Skeletal muscle satellite cell (primary cell): Measurements from ENCODE around the gene ANXA2.
A peak's percentile ranks its signal among the peaks of the same experiment; 100 is the strongest.

ENCODE experiments used
- H3K27me3 ChIP-seq: 2 replicates; pipeline ENCODE4 v1.7.0; 2013; ENCODE audit warnings: low read length; ENCODE audit not compliant: control insufficient read depth, insufficient read depth
- H3K36me3 ChIP-seq: 2 replicates; pipeline ENCODE4 v1.7.0; 2013; ENCODE audit warnings: mild to moderate bottlenecking, control low read depth, low read length; ENCODE audit not compliant: insufficient read depth
- H3K4me1 ChIP-seq: 2 replicates; pipeline ENCODE4 v1.7.0; 2013; ENCODE audit warnings: low read length; ENCODE audit not compliant: control insufficient read depth, insufficient read depth
- H3K4me2 ChIP-seq: 2 replicates; pipeline ENCODE4 v1.7.0; 2013; ENCODE audit warnings: mild to moderate bottlenecking, low read length
- H3K4me3 ChIP-seq: 2 replicates; pipeline ENCODE4 v1.7.0; 2013; ENCODE audit warnings: low read length
- H3K9ac ChIP-seq: 2 replicates; pipeline ENCODE4 v1.7.0; 2013; ENCODE audit warnings: mild to moderate bottlenecking, low read depth, low read length, moderate library complexity
- H3K9me3 ChIP-seq: replicated peaks from 2 replicates; pipeline ENCODE4 v1.7.0; 2013; ENCODE audit warnings: mild to moderate bottlenecking, control low read depth, low read length

ANXA2 gene

DNA sequence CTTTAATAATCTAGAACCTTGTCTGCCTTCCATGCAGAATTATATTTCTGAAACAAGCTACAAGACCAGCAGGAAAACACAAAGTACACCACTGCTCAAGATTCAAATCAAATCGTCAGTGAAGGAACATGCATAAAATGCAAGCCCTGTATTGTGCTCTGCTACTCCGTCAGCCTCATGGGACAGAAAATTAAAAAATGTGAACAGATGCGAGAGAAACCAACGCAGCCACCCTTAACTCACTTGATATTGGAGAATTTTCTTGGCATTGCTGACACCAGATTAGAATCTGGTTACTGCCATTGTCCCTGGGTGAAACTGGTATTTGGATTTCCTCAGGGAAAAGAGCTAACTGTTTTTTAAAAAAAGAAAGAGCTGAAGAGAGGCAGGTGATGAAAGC is 23.6 kb downstream of the ANXA2 start:
- Histone ChIP-seq H3K9ac (peak overlapping the region; percentile 77), H3K4me2 (peak overlapping the region; percentile 59), H3K4me3 (peak overlapping the region; percentile 23), H3K27me3 (no peaks in the 10 kb centered on the region), H3K36me3 (peaks cover 83% of the 10 kb centered on the region), H3K9me3 (no peaks in the 10 kb centered on the region), H3K4me1 (peaks cover 94% of the 10 kb centered on the region)

DNA sequence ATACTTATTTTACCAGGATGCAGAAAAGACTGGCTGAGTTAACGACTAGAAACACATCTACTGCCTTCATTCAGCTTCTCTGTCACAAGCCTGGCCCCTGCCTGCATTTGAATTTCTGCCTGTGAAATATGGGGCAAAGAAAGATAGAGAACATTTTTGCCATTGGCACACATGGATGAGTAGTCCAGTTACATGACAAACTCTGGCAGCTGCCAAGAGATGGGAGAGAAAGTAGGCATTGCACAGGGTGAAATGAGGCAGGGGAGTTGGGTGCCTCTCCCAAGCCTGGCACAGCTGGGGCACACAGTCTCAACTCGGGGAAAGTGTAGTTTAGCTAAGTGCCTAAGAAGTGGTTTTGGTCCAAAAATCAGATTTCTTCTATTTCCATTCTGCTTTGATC is 24.0 kb downstream of the ANXA2 start:
- H3K4me3 ChIP-seq = peak overlapping the region; percentile 23
- H3K4me1 ChIP-seq = peaks cover 97% of the 10 kb centered on the region
- H3K9me3 ChIP-seq = no peaks in the 10 kb centered on the region
- peaks cover 86% of the 10 kb centered on the region for H3K36me3 ChIP-seq
- no peaks in the 10 kb centered on the region for H3K27me3 ChIP-seq
- peak overlapping the region; percentile 59 for H3K4me2 ChIP-seq
- peak overlapping the region; percentile 77 for H3K9ac ChIP-seq

DNA sequence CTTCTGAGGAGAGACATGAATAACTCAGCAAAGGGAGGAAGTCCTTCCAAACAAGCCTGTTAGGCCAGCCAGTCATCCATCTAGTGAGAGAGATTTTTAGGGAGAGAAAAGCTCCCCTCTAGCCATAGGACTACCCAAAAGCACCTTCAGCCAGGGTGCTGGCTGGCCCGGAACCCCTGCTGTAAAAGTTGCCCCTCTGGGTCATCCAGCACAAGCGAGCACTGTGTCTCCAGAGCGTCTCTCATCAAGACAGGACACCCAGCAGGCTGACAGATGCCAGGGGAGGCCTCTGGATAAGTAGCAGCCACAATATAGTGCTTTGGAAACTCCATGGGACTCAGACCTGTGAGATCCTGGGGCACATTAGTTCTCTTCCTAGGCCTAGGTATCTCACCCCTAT is 24.5 kb downstream of the ANXA2 start:
- peaks cover 87% of the 10 kb centered on the region for H3K36me3 ChIP-seq

DNA sequence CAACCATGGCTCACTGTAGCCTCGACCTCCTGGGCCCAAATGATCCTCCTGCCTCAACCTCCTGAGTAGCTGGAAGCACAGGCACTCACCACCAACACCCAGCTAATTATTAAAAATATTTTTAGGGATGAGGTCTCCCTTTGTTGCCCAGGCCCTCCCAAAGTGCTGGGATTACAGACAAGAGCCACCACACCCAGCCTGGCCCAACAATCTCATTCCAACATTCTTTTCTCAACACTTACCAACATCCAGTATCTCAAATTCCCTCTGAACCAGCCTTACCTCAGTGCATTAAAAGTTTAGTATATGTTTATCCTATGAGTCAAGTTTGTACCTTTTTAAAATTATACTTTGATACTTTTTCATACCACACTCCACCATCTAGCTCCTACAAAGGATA is 25.0 kb downstream of the ANXA2 start:
- Histone ChIP-seq H3K9ac (peak overlapping the region; percentile 77), H3K27me3 (no peaks in the 10 kb centered on the region), H3K4me3 (no peak overlapping the region), H3K4me2 (peak overlapping the region; percentile 59), H3K36me3 (peaks cover 84% of the 10 kb centered on the region), H3K9me3 (no peaks in the 10 kb centered on the region), H3K4me1 (peaks cover 89% of the 10 kb centered on the region)

More for the DNA sequence above, 24.5 kb downstream of the ANXA2 start:
- Histone ChIP-seq H3K4me3 (peak overlapping the region; percentile 14), H3K4me1 (peaks cover 95% of the 10 kb centered on the region), H3K9me3 (no peaks in the 10 kb centered on the region), H3K4me2 (peak overlapping the region; percentile 59), H3K27me3 (no peaks in the 10 kb centered on the region), H3K9ac (peak overlapping the region; percentile 77)

DNA sequence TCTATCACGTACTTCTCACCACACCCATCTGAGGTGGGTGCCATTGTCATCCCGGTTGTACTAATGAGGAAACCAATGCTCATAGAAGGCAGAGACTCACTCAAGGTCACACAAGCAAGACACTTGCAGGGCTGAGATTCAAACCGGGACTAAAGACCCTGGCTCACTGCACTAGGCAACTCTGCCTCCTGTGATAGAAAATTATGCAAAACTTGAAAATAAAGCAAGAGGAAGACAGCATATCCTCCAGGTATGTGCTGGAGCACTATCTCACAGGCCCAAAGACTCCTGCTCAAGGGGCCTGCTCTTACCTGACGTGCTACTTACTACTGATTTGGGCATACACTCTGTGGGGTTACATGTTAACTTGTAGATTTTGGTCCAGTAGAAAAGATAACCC is 25.6 kb downstream of the ANXA2 start:
- H3K9ac ChIP-seq = peak overlapping the region; percentile 77
- no peaks in the 10 kb centered on the region for H3K9me3 ChIP-seq
- peaks cover 84% of the 10 kb centered on the region for H3K4me1 ChIP-seq
- H3K36me3 ChIP-seq = peaks cover 79% of the 10 kb centered on the region
- H3K4me2 ChIP-seq = peak overlapping the region; percentile 50
- peak overlapping the region; percentile 23 for H3K4me3 ChIP-seq
- no peaks in the 10 kb centered on the region for H3K27me3 ChIP-seq

DNA sequence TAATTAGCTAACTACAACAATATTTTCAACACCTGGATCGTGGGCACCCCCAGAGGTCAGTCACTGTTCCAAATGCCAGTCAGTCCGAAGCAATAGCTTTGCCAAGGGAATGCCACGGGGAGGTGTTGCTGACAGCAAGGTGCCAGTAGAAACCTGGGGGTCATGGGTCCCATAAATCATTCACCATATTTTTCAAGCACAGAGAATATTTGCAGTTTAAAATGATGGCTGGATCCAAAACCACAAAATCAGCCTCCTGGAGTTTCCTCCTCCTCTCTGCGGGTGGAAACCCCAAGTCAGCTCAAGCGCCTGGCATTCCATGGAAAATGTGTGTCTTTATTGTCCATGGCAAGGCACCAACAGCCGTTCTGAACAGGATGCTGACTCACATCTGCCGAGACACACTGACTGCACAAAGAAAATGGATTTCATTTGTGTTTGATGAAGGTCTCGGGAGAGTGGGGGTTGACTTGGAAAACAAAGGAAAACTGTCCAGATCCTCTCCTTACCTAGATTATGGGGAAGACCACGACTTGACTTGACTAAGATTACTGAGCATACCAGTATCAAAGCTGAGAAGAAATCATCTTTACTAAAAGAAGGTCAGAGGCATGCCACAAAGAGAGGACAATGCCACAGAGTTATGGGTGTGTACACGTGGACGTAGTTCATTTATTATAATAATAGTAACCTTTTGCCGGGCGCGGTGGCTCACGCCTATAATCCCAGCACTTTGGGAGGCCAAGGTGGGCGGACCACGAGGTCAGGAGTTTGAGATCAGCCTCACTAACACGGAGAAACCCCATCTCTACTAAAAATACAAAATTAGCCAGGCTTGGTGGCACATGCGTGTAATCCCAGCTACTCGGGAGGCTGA is 26.4 kb downstream of the ANXA2 start:
- no peaks in the 10 kb centered on the region for H3K27me3 ChIP-seq
- H3K9ac ChIP-seq = peak overlapping the region; percentile 77
- H3K9me3 ChIP-seq = no peaks in the 10 kb centered on the region
- H3K4me3 ChIP-seq = peak overlapping the region; percentile 23
- peaks cover 70% of the 10 kb centered on the region for H3K36me3 ChIP-seq
- peak overlapping the region; percentile 50 for H3K4me2 ChIP-seq
- H3K4me1 ChIP-seq = peaks cover 76% of the 10 kb centered on the region

DNA sequence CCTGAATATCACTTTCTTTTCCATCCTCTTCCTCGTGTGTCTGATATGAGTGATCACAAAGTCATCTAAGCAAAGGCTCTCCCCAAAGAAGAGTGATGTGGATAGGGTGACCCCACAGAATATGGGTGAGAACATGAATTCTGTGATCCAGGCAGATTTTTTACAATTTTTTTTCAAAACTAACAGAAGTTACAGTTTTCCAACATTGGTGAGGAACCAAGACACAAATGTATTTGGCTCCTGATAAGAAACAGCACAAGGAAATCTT is 27.0 kb downstream of the ANXA2 start:
- Histone ChIP-seq H3K9me3 (no peaks in the 10 kb centered on the region), H3K9ac (peak overlapping the region; percentile 75), H3K4me2 (peak overlapping the region; percentile 49), H3K36me3 (peaks cover 67% of the 10 kb centered on the region), H3K4me3 (peak overlapping the region; percentile 23), H3K27me3 (no peaks in the 10 kb centered on the region), H3K4me1 (peaks cover 70% of the 10 kb centered on the region)

DNA sequence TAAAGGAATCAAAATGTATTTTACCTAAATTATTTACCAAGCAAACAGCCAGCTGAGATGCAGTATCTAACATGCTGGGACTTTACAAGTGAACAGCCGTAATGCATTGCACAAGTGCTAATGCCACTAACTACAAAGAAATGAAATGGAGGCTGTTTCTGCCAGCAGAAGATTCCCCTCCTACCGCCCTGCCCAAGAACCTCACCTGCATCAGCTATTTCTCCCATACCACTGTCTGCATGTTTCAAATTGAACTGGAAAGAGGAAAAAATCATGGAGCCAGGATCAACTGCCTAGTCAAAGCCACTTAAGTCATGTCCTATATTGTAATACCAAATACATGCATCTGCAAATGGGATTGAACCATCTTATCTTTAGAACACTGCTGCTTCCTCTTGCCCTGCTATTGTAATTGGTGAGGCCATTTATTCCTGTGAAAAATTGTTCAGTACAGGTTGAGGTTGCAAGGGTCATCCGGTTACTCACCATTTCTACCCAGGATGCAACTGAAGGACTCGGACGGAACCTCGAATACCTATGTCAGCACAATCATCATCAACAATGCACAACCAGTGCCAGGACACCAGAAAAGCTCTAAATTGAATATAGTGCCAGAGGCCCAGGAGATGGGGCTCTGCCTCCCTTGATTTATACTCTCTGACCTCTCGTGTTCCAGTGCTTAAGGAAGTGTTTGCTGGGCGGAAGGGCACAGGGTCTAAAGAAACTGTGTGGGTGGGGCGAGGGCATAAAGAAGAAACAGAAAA is 27.5 kb downstream of the ANXA2 start:
- peaks cover 67% of the 10 kb centered on the region for H3K4me1 ChIP-seq

DNA sequence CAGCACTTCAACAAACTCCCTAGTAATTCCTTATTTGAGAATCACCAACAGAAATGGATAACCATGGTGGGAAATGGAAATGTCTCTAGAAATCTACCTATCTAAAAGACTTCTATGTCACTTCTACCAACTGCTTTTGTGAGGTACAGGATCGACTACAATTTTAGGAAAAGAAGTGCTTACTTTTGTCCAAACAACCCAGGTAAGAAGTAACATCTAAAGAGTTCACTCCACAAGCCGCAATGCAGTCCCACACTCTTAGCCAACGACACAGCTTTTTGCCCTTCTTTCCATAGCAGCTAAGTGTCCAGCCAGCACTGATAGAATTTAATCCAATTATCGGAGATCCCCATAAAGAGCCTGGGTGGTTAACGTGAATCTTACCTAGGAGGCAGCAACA is 28.1 kb downstream of the ANXA2 start:
- Histone ChIP-seq H3K4me1 (peaks cover 64% of the 10 kb centered on the region), H3K36me3 (peaks cover 65% of the 10 kb centered on the region)

More for the DNA sequence above, 27.5 kb downstream of the ANXA2 start:
- peak overlapping the region; percentile 23 for H3K4me3 ChIP-seq
- H3K9me3 ChIP-seq = no peaks in the 10 kb centered on the region
- H3K27me3 ChIP-seq = no peaks in the 10 kb centered on the region
- peak overlapping the region; percentile 49 for H3K4me2 ChIP-seq
- peaks cover 64% of the 10 kb centered on the region for H3K36me3 ChIP-seq
- peak overlapping the region; percentile 75 for H3K9ac ChIP-seq

DNA sequence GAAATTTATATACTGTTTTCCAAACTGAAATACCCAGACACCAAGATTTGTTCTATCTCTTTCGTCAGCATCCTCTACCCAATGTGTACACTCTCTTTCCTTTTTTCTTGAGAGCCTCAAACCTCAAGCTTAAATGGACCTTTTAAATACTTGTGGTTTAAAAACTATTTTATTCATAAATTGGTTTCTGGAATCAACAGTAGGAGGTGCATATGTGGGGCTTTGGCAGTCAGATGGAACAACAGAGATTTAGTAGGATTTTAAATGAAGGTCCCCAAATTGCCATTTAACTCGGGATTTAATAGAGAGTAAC is 33.2 kb downstream of the ANXA2 start:
- Histone ChIP-seq H3K4me3 (no peak overlapping the region), H3K4me1 (peaks cover 63% of the 10 kb centered on the region), H3K9me3 (no peaks in the 10 kb centered on the region), H3K27me3 (no peaks in the 10 kb centered on the region), H3K9ac (peak overlapping the region; percentile 18), H3K4me2 (no peak overlapping the region), H3K36me3 (peaks cover 74% of the 10 kb centered on the region)

More for the DNA sequence above, 28.1 kb downstream of the ANXA2 start:
- H3K27me3 ChIP-seq = no peaks in the 10 kb centered on the region
- no peaks in the 10 kb centered on the region for H3K9me3 ChIP-seq
- peak overlapping the region; percentile 49 for H3K4me2 ChIP-seq
- no peak overlapping the region for H3K4me3 ChIP-seq
- H3K9ac ChIP-seq = peak overlapping the region; percentile 17

DNA sequence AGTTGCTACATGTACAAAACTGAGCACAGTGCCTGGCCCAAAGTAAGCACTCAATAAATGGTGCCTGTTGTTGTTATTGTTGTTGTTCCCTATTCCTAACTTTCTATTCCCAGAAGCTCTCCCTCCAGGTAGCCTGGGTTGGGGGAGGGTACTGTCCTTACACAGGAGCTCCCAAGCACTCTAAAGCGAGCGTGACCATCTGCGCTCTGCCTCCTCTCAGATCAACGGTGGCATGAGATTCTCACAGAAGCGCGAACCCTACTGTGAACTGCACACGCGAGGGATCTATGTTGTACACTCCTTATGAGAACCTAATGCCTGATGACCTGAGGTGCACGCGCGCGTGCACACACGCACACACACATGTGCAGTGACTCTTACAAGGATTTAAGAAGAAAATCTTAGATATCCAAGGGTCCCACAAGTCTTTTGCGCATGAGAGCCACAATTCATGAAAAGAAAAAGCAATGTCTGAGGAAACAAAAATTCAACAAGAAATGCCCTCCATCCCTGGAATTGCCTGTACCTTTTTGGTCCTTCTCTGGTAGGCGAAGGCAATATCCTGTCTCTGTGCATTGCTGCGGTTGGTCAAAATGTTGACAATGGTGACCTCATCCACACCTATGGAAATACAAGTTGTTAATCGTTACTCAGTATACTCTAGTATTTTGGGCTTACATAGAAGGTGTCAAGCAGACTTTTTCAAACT is 33.7 kb downstream of the ANXA2 start:
- Histone ChIP-seq H3K9ac (peak overlapping the region; percentile 18), H3K27me3 (no peaks in the 10 kb centered on the region), H3K4me3 (no peak overlapping the region), H3K4me1 (peaks cover 63% of the 10 kb centered on the region), H3K9me3 (no peaks in the 10 kb centered on the region), H3K4me2 (peak overlapping the region; percentile 3), H3K36me3 (peaks cover 74% of the 10 kb centered on the region)
